Measurements from ENCODE around the gene DNAJC18. TPM values are rescaled to one million over a fixed set of nuclear protein-coding genes. Genes with fewer than 3 reads are reported as not detected.

DNAJC18 gene
- total and polyA plus RNA-seq, 4 donors = 2.2 to 10.7 (median 8.7) TPM

DNA sequence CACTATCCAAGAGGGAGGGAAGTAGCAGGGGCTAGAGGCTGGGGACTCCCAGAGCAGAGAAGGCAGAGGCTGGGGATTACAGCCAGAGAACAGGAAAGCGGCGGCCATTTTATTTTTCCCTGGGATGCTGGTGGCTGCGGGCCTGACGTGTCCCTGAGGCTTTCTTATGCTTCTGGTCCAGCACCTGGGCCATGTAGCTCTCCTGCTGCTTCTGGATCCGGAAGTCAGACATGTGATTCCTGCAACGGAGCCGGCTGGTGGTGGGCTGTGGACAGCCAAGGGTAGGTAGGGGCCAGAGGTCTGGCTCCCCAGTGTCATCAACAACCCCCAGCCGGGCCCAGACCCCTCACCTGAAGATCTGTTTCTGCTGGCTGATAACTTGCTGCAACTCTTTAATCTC, 42.6 kb downstream of the DNAJC18 start:
- no peak for DNase-seq
- Histone ChIP-seq H3K4me3 (no peak overlapping the region), H3K4me1 (ENCODE audit: control insufficient read depth in 5 of 5, insufficient read depth in 5 of 5, low read length in 5 of 5) (peaks cover 0 to 23% (median 0%) of the 10 kb centered on the region in 5 donors), H3K36me3 (ENCODE audit: control insufficient read depth in 4 of 4, insufficient read depth in 4 of 4, low read length in 4 of 4) (no peaks in the 10 kb centered on the region), H3K9ac (ENCODE audit: insufficient read depth in 1 of 2, low read length in 2 of 2) (no peak overlapping the region), H3K27me3 (ENCODE audit: control insufficient read depth in 3 of 3, insufficient read depth in 3 of 3, low read length in 2 of 3) (peaks cover 0 to 24% (median 17%) of the 10 kb centered on the region in 3 donors), H3K9me3 (ENCODE audit: control insufficient read depth in 4 of 4, insufficient read depth in 3 of 4, low read length in 3 of 4) (peaks cover 0 to 2% (median 0%) of the 10 kb centered on the region in 4 donors), H3K27ac (ENCODE audit: low read depth in 1 of 2, low read length in 1 of 2) (peak overlapping the region in 1 of 2 donors; percentile 93)
- ATAC-seq (ENCODE audit: insufficient read depth, low FRiP score) = no peak
- 95% methylated on average over 8 of the region's 8 CpGs for WGBS, 2 donors
- TF ChIP-seq, protein P1, sequence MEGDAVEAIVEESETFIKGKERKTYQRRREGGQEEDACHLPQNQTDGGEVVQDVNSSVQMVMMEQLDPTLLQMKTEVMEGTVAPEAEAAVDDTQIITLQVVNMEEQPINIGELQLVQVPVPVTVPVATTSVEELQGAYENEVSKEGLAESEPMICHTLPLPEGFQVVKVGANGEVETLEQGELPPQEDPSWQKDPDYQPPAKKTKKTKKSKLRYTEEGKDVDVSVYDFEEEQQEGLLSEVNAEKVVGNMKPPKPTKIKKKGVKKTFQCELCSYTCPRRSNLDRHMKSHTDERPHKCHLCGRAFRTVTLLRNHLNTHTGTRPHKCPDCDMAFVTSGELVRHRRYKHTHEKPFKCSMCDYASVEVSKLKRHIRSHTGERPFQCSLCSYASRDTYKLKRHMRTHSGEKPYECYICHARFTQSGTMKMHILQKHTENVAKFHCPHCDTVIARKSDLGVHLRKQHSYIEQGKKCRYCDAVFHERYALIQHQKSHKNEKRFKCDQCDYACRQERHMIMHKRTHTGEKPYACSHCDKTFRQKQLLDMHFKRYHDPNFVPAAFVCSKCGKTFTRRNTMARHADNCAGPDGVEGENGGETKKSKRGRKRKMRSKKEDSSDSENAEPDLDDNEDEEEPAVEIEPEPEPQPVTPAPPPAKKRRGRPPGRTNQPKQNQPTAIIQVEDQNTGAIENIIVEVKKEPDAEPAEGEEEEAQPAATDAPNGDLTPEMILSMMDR (IDR thresholded peaks at IDR 0.05; ENCODE audit: control extremely low read depth, extremely low read depth) = no peak

DNA sequence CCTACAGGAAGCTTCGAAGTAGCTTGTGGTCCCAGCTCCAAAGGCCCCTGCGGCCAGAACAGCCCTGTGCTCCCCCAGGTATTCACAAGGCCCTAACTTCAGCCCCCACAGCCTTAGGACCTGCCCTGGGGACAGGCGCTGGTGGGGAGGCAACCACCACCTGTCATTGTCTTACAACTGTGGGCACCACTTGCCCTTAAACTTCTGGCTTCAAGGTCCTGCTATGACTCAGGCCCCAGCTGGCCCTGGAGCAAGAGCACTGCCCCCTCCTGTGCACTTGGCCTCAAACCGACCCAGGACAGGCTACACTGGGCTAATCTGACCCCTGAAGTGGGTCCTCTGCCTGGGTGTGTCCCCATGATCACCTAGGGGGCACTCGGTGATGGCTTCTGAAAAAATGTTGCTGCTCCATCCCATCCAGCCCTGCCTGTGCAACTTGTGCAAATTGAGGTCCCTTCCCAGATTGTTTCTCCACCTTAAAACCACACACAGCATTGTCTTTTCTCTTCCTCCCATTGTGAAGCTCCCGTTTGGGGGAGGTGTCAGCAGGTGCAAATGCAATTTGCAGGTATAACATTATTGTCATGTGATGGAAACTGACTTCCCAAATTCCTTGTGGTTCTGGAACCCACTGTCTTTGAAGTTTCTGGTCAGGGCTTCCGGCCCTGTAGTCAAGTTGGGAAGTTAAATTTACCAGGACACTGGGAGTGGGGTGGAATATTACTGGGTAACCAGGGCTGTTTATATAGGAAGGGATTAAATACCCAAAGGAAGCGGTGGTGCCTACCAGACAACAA, 43.3 kb downstream of the DNAJC18 start:
- Histone ChIP-seq H3K27ac (ENCODE audit: low read depth in 1 of 2, low read length in 1 of 2) (peak overlapping the region in 1 of 2 donors; percentile 93), H3K9me3 (ENCODE audit: control insufficient read depth in 4 of 4, insufficient read depth in 3 of 4, low read length in 3 of 4) (peaks cover 0 to 2% (median 0%) of the 10 kb centered on the region in 4 donors), H3K4me3 (no peak overlapping the region), H3K4me1 (ENCODE audit: control insufficient read depth in 5 of 5, insufficient read depth in 5 of 5, low read length in 5 of 5) (peaks cover 0 to 23% (median 0%) of the 10 kb centered on the region in 5 donors), H3K36me3 (ENCODE audit: control insufficient read depth in 4 of 4, insufficient read depth in 4 of 4, low read length in 4 of 4) (no peaks in the 10 kb centered on the region), H3K9ac (ENCODE audit: insufficient read depth in 1 of 2, low read length in 2 of 2) (no peak overlapping the region), H3K27me3 (ENCODE audit: control insufficient read depth in 3 of 3, insufficient read depth in 3 of 3, low read length in 2 of 3) (peaks cover 0 to 27% (median 17%) of the 10 kb centered on the region in 3 donors)
- DNase-seq (no peak), ATAC-seq (ENCODE audit: insufficient read depth, low FRiP score) (no peak)
- TF ChIP-seq, protein P1 (IDR thresholded peaks at IDR 0.05; ENCODE audit: control extremely low read depth, extremely low read depth) = no peak
- 85 to 86% methylated on average over 8 of the region's 8 CpGs for WGBS, 2 donors

DNA sequence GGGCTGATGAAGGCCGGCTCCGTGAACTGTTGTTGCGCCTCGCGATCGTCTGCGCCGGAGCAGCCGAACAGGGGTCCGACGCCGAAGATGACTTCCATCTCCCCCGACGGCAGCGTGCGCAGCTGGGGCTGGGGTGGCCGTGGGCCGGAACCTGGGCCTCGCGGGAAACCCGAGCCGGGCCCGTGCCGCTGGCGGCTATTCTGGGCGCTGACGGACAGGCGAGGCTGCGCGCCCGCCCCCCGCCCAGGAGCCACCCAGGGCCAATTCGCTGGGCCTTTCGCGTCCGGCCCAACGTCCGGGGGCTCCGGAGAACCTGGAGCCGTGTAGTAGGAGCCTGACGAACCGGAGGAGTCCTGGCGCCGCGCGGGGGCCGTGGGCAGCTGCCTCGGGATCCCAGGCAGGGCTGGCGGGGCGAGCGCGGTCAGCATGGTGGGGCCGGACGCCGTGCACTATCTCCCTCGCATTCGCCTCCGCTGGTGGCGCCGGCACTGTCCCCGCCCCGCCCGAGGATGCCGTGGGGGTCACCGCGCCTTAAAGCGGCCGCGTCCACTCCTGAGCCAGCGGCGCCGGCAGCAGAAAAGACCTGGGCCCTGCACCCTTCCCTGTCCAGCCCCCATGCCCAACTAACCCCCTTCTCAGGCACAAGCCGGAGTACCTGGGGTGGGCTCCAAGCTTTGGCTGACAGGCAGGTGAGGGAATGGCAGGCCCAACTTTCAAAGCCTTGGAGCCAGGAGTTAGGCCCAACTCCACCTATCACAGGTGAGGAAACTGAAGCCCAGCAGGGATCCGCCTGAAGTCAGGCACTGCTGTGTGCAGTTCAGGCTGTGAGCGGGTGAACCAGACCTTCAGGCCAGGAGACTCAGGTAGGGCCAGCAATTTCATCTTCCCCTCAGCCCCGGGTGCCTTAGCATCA, 44.4 kb downstream of the DNAJC18 start, which contains the start of gene PROB1:
Gene PROB1 (minus strand): TSS at position 451 of the 913 bp plus-strand sequence. CDS start 23 bp downstream, at position 428.
- Histone ChIP-seq H3K36me3 (ENCODE audit: control insufficient read depth in 4 of 4, insufficient read depth in 4 of 4, low read length in 4 of 4) (no peaks in the 10 kb centered on the region), H3K9ac (ENCODE audit: insufficient read depth in 1 of 2, low read length in 2 of 2) (no peak within 1 kb of the TSS), H3K27me3 (ENCODE audit: control insufficient read depth in 3 of 3, insufficient read depth in 3 of 3, low read length in 2 of 3) (peaks cover 0 to 27% (median 17%) of the 10 kb centered on the region in 3 donors), H3K9me3 (ENCODE audit: control insufficient read depth in 4 of 4, insufficient read depth in 3 of 4, low read length in 3 of 4) (peaks cover 0 to 2% (median 0%) of the 10 kb centered on the region in 4 donors), H3K27ac (ENCODE audit: low read depth in 1 of 2, low read length in 1 of 2) (peak within 1 kb of the TSS; percentile 17 to 93), H3K4me3 (peak within 1 kb of the TSS; percentile 14), H3K4me1 (ENCODE audit: control insufficient read depth in 5 of 5, insufficient read depth in 5 of 5, low read length in 5 of 5) (peaks cover 0 to 23% (median 0%) of the 10 kb centered on the region in 5 donors)
- DNase-seq (peak in 2 of 3 donors; percentile 21 to 24), ATAC-seq (ENCODE audit: insufficient read depth, low FRiP score) (no peak)
- TF ChIP-seq, protein P1 (IDR thresholded peaks at IDR 0.05; ENCODE audit: control extremely low read depth, extremely low read depth) = no peak
- 35 to 59% methylated on average over 76 of the region's 76 CpGs for WGBS, 2 donors
